ENCODE results near the gene RAI1.

- TF ChIP-seq POLR2A (IDR thresholded peaks at IDR 0.05; ENCODE audit: low read length) = peak; percentile 80
- TF ChIP-seq GATA1 (IDR thresholded peaks at IDR 0.05; ENCODE audit: low read depth, low read length) = no peak
Measured at GRCh38 chr17:17837966-17838962, 157.0 kb downstream of the RAI1 start.

Data from erythroblast (primary cell).